HG02763 (cell line): ENCODE results near the gene RXFP4.
A peak's percentile ranks its signal among the peaks of the same experiment; 100 is the strongest.
"Not testable (repeated sequence)": the region's sequence is repeated elsewhere in the genome, so short reads cannot be mapped to it uniquely, and the experiment has no call there.

Source experiments
- ATAC-seq: cut with Tn5 transposase; IDR thresholded peaks from one replicate; pipeline ENCODE4 v1.9.1; 2021; ENCODE audit warnings: mild to moderate bottlenecking, moderate library complexity; ENCODE audit not compliant: unreplicated experiment

The RXFP4 gene, protein sequence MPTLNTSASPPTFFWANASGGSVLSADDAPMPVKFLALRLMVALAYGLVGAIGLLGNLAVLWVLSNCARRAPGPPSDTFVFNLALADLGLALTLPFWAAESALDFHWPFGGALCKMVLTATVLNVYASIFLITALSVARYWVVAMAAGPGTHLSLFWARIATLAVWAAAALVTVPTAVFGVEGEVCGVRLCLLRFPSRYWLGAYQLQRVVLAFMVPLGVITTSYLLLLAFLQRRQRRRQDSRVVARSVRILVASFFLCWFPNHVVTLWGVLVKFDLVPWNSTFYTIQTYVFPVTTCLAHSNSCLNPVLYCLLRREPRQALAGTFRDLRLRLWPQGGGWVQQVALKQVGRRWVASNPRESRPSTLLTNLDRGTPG

DNA sequence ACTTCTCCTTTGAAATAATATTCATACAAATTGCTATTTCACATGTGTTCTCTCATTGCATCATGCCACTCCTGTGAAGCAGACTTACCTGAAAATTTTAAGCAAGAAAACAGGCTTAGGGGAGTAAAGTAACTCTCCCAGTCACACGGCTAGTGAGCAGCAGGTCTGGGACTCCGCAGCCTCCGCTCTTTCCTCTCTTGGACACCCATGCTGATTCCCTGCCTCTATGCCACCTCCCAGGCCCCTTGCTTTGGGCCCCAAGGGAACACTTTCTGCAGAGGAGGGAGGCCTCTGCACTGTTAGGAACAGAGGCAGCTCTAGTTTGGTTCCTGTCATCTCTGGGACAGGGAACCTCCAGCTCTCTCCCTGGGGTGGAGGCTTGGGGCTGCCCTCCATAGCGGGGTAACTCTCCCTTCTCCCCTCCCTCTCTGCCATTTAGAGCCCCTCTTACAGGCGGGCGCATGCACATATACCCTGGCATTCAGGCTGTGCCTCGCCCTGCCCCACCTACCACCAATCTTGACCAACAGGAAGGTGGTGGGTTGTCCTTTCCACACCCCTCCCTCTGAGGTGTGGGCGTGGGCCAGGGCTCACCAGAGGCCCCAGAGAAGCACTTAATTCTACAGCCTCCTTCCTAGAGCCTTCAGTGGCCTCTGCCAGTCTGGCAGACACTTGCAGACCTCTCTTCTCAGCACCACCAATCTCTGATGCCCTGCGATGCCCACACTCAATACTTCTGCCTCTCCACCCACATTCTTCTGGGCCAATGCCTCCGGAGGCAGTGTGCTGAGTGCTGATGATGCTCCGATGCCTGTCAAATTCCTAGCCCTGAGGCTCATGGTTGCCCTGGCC lies at the start of gene RXFP4:
Gene RXFP4 (plus strand): TSS at position 646 of the 852 bp plus-strand sequence. CDS start 72 bp downstream, at position 718.
- ATAC-seq, result no peak

DNA sequence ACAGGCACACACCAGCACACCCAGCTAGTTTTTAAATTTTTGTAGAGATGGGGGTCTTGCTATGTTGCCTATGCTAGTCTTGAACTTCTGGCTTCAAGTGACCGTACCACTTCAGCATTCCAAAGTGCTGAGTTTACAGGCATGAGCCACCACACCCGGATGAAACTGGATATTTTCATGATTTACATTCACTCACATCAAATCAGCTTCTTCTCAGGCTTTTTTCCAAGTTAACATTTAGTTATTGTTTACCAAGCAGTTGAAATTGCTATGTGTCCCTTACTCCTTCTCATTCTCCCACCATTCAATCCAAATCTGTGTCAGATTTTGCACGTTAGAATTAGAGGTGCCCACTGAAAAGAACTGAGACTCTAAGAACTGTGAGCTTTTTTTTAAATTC lies 48.6 kb upstream of the RXFP4 start:
- ATAC-seq, result no peak

DNA sequence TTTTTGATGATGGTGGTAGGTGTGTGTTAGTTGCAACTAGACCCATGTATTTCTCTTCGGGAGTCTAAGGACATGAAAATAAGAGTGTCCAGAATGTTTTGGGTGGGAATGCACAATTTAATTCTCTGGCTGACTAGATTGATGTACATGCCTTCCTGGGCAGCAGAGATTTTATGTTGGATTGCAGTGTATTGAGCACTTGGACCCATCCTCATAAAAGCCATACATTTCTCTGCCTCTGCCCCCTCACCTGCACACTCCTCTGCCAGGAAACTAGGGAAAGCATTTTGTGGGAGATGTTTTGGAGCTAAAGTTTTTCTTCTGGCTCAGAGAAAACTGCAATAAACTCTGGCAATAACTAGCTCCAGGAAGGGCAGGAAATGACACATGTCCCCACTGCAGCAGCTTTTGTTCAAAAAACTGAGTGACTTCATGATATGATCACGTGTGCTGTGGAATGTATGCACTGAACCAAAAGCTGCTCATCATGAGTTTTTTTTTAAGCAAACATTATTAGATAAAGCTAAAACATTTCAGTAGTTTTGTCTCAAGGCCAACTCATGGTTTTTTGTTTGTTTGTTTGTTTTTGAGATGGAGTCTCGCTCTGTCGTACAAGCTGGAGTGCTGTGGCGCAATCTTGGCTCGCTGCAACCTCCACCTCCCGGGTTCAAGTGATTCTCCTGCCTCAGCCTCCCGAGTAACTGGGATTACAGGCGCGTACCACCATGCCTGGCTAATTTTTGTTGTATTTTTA lies 47.9 kb upstream of the RXFP4 start:
- ATAC-seq, result no peak

DNA sequence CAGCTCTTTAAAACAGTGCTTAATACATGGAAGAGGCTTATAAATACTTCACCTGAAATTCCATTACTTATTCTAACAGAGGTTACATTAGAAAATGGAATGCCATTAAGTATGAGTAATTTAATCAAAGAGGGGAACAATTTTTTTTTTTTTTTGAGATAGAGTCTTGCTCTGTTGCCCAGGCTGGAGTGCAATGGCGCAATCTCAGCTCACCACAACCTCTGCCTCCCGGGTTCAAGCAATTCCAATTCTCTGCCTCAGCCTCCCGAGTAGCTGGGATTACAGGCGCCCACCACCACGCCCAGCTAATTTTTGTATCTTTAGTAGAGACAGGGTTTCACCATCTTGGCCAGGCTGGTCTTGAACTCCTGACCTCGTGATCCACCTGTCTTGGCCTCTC lies 45.8 kb upstream of the RXFP4 start:
- ATAC-seq, result not testable (repeated sequence)

- not testable (repeated sequence) for ATAC-seq
Measured at GRCh38 chr1:155896476-155896875, 45.0 kb upstream of the RXFP4 start.

DNA sequence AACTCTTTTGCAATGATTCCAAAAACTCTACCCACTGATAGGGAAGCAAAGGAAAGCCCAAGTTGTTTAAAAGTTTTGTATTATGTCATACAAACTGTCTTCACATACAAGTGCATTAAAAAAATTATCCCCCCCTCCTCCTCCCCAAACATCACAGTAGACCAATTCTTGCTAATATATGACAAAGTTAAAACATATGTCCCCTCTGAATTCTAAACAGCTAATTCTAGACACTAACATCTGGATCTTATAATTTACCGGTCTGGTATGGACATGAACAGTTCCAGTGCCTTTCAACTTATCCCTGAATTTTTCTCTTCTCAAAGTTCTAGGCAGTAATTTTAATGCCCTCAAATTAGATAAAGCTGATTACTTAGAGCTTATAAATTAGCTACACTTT lies 43.7 kb upstream of the RXFP4 start:
- no peak for ATAC-seq

DNA sequence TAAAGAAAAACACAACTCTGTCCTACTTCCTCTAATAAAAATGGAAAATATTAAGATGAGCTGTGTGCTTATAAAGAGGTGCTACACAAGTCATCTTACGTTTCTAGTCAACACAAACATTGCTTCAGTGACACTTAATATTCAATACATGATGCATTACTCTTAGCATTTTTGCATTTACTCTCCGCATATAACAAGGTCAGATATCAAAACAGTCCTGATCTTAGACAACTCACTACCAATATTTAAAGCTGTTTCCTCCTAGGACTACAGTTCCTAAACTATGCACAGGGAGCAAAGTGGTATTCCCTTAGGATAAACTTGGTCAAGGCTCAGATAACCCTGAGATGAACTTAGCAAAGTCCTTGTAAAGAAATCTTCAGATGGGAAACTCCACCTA lies 42.5 kb upstream of the RXFP4 start:
- no peak for ATAC-seq

GRCh38 chr1:155899683-155900082 lies 41.8 kb upstream of the RXFP4 start:
- no peak for ATAC-seq

DNA sequence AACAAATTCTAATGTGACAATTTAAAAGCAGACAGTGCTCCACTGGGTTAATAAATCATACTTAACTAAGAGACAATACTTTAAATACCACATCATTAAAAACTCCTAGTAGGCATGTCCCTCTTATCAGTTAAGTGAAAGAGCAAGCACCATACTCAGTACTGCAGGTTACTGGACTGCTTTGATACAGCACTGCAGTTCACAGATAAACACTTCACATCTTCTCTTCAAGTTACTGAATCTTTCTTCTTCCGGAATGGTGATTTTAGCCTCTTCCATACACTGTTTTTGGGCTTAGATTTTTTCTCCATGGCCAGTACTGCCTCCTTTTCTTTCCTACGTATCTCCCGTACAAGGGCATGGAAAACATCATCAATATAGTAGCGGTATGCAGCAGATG lies 41.3 kb upstream of the RXFP4 start:
- ATAC-seq, result no peak

GRCh38 chr1:155904261-155904660 lies 37.2 kb upstream of the RXFP4 start:
- ATAC-seq, result no peak

GRCh38 chr1:155909894-155910293 lies 31.5 kb upstream of the RXFP4 start:
- ATAC-seq, result no peak

GRCh38 chr1:155910621-155911121 lies 30.8 kb upstream of the RXFP4 start:
- ATAC-seq, result peak; percentile 25

- ATAC-seq, result peak; percentile 79
Measured at GRCh38 chr1:155911156-155912055, 30.0 kb upstream of the RXFP4 start, which contains the start of gene RIT1. RIT1 (minus strand) TSS chr1:155911349; CDS start chr1:155910761, 588 bp downstream.

DNA sequence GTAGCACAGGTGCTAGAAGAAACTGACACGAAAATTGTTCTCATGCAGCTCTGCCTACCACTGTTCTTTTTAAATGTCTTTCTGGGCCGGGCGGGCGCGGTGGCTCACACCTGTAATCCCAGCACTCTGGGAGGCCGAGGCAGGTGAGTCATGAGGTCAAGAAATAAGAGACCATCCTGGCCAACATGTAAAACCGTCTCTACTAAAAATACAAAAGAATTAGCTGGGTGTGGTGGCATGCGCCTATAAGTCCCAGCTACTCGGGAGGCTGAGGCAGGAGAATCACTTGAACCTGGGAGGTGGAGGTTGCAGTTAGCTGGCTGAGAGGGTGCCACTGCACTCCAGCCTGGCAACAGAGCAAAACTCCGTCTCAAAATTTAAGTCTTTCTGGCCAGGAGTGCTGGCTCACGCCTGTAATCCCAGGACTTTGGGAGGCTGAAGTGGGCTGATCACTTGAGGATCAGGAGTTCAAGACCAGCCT lies 29.3 kb upstream of the RXFP4 start:
- peak; percentile 3 for ATAC-seq

DNA sequence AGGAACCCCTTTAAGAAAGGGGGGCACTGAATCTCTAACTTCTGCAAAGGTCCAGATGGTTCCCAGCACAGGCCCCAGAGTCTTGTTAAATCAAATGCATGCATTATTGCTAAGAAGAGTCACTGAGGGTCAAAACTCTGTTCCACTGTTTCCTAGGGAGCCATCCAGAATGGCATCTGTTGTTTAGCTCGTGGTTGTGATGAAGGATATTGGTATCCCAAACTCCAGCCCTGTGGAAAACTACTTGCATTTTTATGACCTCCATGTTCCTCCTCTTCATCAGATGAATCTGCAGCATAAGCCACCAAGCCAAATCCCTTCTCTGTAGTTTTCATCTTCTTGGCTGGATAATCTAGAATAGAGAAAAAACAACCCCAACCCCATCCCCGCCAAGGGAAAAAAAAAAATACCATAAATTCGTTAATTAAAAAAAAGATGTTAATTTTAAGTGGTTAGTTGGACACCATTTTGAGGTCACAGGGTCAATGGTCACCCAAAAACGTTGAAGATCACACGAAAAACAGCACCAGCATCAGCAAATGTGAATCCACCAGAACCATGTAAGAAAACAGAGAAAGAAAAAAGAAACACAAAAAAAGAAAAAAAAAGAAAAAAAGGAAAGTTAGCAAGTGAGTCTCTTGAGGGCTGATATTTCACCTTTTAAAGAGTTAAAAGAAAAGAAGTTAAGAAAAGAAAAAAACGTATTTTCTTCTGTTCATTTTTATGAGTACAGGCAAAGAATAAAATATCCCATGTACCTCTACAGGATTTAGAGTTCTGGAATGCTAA lies 27.3 kb upstream of the RXFP4 start:
- ATAC-seq, result no peak

- ATAC-seq, result no peak
Measured at GRCh38 chr1:155918660-155919059, 22.8 kb upstream of the RXFP4 start.

- no peak for ATAC-seq
Measured at GRCh38 chr1:155919801-155920200, 21.6 kb upstream of the RXFP4 start.

DNA sequence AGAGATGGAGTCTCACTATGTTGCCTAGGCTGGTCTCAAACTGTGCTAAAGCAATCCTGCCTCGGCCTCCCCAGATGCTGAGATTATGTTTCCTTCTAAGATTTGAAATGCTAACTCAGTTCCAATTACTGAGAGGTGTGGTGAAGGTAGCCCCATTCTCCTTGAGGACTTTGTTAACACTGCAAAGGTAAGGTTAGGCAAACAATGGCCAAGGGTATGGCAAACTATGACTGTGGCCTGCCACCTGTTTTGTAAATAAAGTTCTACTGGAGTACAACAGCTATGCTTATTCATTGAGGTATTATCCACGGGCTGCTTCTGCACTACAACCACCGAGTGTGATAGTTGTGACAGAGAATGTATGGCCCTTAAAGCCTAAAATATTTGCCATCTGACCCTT lies 20.7 kb upstream of the RXFP4 start:
- no peak for ATAC-seq

DNA sequence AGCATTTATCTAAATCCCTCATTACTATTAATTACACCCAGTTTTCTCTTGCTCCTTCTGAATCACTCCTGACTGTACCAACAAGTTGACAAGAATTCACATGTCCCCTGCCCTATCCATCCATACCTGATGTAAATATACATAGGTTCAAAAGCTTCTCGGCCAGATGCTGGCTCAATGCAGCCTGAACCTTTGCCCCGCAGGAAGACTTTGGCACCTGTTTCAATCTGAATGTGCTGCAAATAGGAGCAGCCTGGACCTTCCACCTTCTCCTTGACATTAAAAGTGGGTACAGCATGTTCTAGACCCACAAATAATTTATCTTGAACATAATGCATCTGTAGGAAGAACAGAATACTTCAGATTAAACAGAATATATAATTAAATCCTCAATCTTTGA lies 15.9 kb upstream of the RXFP4 start:
- no peak for ATAC-seq
